Ishikawa (cell line): ENCODE data around the gene OTULIN.

Experiments used
- CEBPB ChIP-seq: IDR thresholded peaks from 2 replicates; pipeline ENCODE4 v1.6.1; 2012
- CREB1 ChIP-seq: IDR thresholded peaks from 2 replicates; pipeline ENCODE4 v1.6.1; 2012; ENCODE audit warnings: low read depth
- EGR1 ChIP-seq: IDR thresholded peaks from 2 replicates; pipeline ENCODE4 v1.6.1; 2012
- EP300 ChIP-seq: IDR thresholded peaks from 2 replicates; pipeline ENCODE4 v1.6.1; 2012; ENCODE audit warnings: borderline replicate concordance
- FOXM1 ChIP-seq: IDR thresholded peaks from 2 replicates; pipeline ENCODE4 v1.6.1; 2012; ENCODE audit warnings: low read depth, borderline replicate concordance
- MAX ChIP-seq: IDR thresholded peaks from 2 replicates; pipeline ENCODE4 v1.6.1; 2012
- NFIC ChIP-seq: IDR thresholded peaks from 2 replicates; pipeline ENCODE4 v1.6.1; 2012
- RAD21 ChIP-seq: IDR thresholded peaks from 2 replicates; pipeline ENCODE4 v1.6.1; 2012; ENCODE audit warnings: low read depth
- REST ChIP-seq: IDR thresholded peaks from 2 replicates; pipeline ENCODE4 v1.6.1; 2012; ENCODE audit warnings: low read depth, mild to moderate bottlenecking
- TAF1 ChIP-seq: IDR thresholded peaks from 2 replicates; pipeline ENCODE4 v1.6.1; 2012; ENCODE audit warnings: low read depth, mild to moderate bottlenecking
- TCF12 ChIP-seq: IDR thresholded peaks from 2 replicates; pipeline ENCODE4 v1.6.1; 2012; ENCODE audit warnings: low read depth
- TEAD4 ChIP-seq: IDR thresholded peaks from 2 replicates; pipeline ENCODE4 v1.6.1; 2012
- USF1 ChIP-seq: IDR thresholded peaks from 2 replicates; pipeline ENCODE4 v1.6.1; 2012
- YY1 ChIP-seq: IDR thresholded peaks from 2 replicates; pipeline ENCODE4 v1.6.1; 2012; ENCODE audit warnings: low read depth

- TF ChIP-seq MAX (no peak), NFIC (no peak), EP300 (no peak), EGR1 (no peak), FOXM1 (no peak), TAF1 (no peak), CREB1 (no peak), REST (no peak), TCF12 (no peak), CEBPB (no peak), RAD21 (no peak), USF1 (no peak), TEAD4 (no peak), YY1 (no peak)
Measured at GRCh38 chr5:14741801-14742440, 77.4 kb downstream of the OTULIN start.
